Measurements from ENCODE around the gene RNU1-2. TPM values are rescaled to one million over a fixed set of nuclear protein-coding genes. Genes with fewer than 3 reads are reported as not detected.
A peak's percentile ranks its signal among the peaks of the same experiment; 100 is the strongest.

The RNU1-2 gene
- total and polyA plus RNA-seq, 2 of the 4 experiments (the other 2 are of a cell fraction): under 0.01 TPM; not detected in 1

DNA sequence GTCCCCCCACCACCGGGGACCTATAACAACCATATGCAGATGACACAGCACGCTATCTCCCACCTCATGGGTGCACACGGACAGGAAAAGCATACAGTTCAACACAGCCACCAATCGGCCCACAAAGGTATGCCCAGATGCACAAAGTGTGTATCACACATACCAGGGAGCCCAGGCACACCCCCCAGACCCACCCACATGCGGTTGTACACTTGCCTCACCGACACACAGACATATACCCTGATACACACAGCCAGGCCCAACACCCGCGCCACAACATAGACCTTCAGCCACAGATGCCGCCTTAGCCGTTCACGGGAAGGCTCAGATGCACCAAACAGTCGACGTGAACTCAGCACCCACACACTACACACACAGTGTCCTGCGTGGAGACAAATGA, 31.5 kb downstream of the RNU1-2 start:
- H4K91ac ChIP-seq (ENCODE audit: insufficient read depth, low read depth, low read length): no peak overlapping the region
- H2AFZ ChIP-seq (replicated peaks; ENCODE audit: low read length, poor library complexity): peak overlapping the region; percentile 45
- no peaks in the 10 kb centered on the region for H3K79me1 ChIP-seq (ENCODE audit: low read depth in 1 of 2, low read length in 2 of 2)
- H2BK20ac ChIP-seq (ENCODE audit: low read depth, low read length): no peak overlapping the region
- TF ChIP-seq RCOR1 (IDR thresholded peaks at IDR 0.05; ENCODE audit: insufficient replicate concordance, low read length): no peak
- no peak for TF ChIP-seq SMC3 (IDR thresholded peaks at IDR 0.05; ENCODE audit: low read depth, low read length)
- H2BK15ac ChIP-seq (ENCODE audit: low read depth, low read length): no peak overlapping the region
- H3K56ac ChIP-seq (ENCODE audit: extremely low read depth, insufficient read depth, low read length): no peak overlapping the region
- no peaks in the 10 kb centered on the region; the same call in 1 of the 2 replicates for H4K20me1 ChIP-seq (ENCODE audit: insufficient read depth, low read length)
- POLR2A ChIA-PET (ENCODE audit: unreplicated experiment): no interaction called here
- dilution Hi-C loops (cut with HindIII; ENCODE audit: low sequenced_read_pairs, unreplicated experiment) (no loop called here), intact Hi-C loops (cut with micrococcal nuclease) (no loop called here), in situ Hi-C loops (cut with MboI; ENCODE audit: low sequenced_read_pairs) (no loop called here)
- H4K5ac ChIP-seq (ENCODE audit: low read depth, low read length): no peak overlapping the region
- H2AK5ac ChIP-seq (ENCODE audit: low read depth, low read length): no peak overlapping the region
- no peak overlapping the region for H3K23ac ChIP-seq (ENCODE audit: low read depth, low read length)
- CTCF ChIA-PET: no interaction called here
- no peak for DNase-seq
- no peak overlapping the region for H3K4ac ChIP-seq (ENCODE audit: low read depth, low read length)
- no peak overlapping the region for H2AK9ac ChIP-seq (replicated peaks; ENCODE audit: low read depth, low read length, poor library complexity)
- ATAC-seq (ENCODE audit: low read depth): no peak
- H4K8ac ChIP-seq (ENCODE audit: low read depth in 2 of 2, low read length in 2 of 2): no peak overlapping the region
- no peak overlapping the region for H3K14ac ChIP-seq (replicated peaks; ENCODE audit: low read depth, low read length)
- no peak overlapping the region for H3K9ac ChIP-seq (ENCODE audit: low read depth, low read length)
- H3K27ac ChIP-seq (ENCODE audit: insufficient read depth, low read length): no peak overlapping the region
- no peaks in the 10 kb centered on the region; the same call in 1 of the 2 replicates for H3K36me3 ChIP-seq (ENCODE audit: control insufficient read depth, insufficient read depth, low read length)
- H3K18ac ChIP-seq (ENCODE audit: low read depth, low read length): no peak overlapping the region
- H3K27me3 ChIP-seq (ENCODE audit: control insufficient read depth, insufficient read depth, low read length): no peaks in the 10 kb centered on the region; the same call in 1 of the 2 replicates
- peaks cover 8% of the 10 kb centered on the region; the same call in 1 of the 2 replicates for H3K9me1 ChIP-seq (ENCODE audit: insufficient read depth, low read length)
- no peak overlapping the region for H3K4me2 ChIP-seq (ENCODE audit: low read depth, low read length)
- BruUV-seq (replicated peaks): no TSS peak
- WGBS, 2 experiments (ENCODE audit: extremely low coverage in 2 of 2, insufficient read length in 1 of 2): 81% methylated on average over 12 of the region's 14 CpGs; no CpG with 5 or more reads in 1 of the 2 experiments
- no peak overlapping the region for H2BK5ac ChIP-seq (ENCODE audit: low read depth, low read length, poor library complexity, severe bottlenecking)
- H3K4me1 ChIP-seq (ENCODE audit: control insufficient read depth, insufficient read depth, low read length): no peaks in the 10 kb centered on the region
- no peaks in the 10 kb centered on the region for H3K9me3 ChIP-seq (ENCODE audit: control insufficient read depth, insufficient read depth, low read length)
- H3K4me3 ChIP-seq (ENCODE audit: insufficient read depth, low read depth, low read length): no peak overlapping the region
- H2BK120ac ChIP-seq (ENCODE audit: low read depth, low read length): no peak overlapping the region
